Upper lobe of left lung (tissue), 6 donors: Measurements from ENCODE around the gene DNAH1. TPM values are rescaled to one million over a fixed set of nuclear protein-coding genes. Genes with fewer than 3 reads are reported as not detected.

ENCODE experiments used
- ATAC-seq, 2 donors: fragments of 200-7000 bp; cut with Tn5 transposase; one replicate each; pipeline ENCODE4 v1.9.1; 2022; ENCODE audit warnings: mild to moderate bottlenecking in 2 of 2, moderate library complexity in 2 of 2; ENCODE audit not compliant: low FRiP score in 2 of 2
- DNase-seq, 2 donors: peaks; one replicate each; pipeline ENCODE4 v3.0.0-alpha.2; 2019 to 2020
- H3K27ac ChIP-seq, 4 donors: fragments of 200-600 bp; sonication (generic); one replicate each; pipeline ENCODE4 v1.5.1; 2016 to 2019
- H3K27me3 ChIP-seq, 4 donors: fragments of 200-600 bp; sonication (generic); one replicate each; pipeline ENCODE4 v1.5.1; 2017 to 2019
- H3K36me3 ChIP-seq, 4 donors: fragments of 200-600 bp; sonication (generic); one replicate each; pipeline ENCODE4 v1.5.1; 2016 to 2019
- H3K4me1 ChIP-seq, 4 donors: fragments of 200-600 bp; sonication (generic); one replicate each; pipeline ENCODE4 v1.5.1; 2018 to 2019
- H3K4me3 ChIP-seq, 4 donors: fragments of 200-600 bp; sonication (generic); one replicate each; pipeline ENCODE4 v1.5.1; 2017 to 2019; ENCODE audit warnings: mild to moderate bottlenecking in 2 of 4, moderate library complexity in 1 of 4
- H3K9me3 ChIP-seq, 4 donors: fragments of 200-600 bp; sonication (generic); one replicate each; pipeline ENCODE4 v1.5.1; 2018 to 2019
- EP300 ChIP-seq, 4 donors: sonication (generic); formaldehyde crosslinking; IDR thresholded peaks; one replicate each; pipeline ENCODE4 v1.5.1; 2017; ENCODE audit warnings: antibody characterized with exemption in 4 of 4, control low read depth in 2 of 4
- POLR2A ChIP-seq, 4 donors: fragments of 450-650 bp; IDR thresholded peaks; one replicate each; pipeline ENCODE4 v1.5.1; 2016 to 2017; ENCODE audit warnings: antibody characterized with exemption in 4 of 4, mild to moderate bottlenecking in 2 of 4
- POLR2AphosphoS5 ChIP-seq, 2 donors: sonication (generic); formaldehyde crosslinking; IDR thresholded peaks; one replicate each; pipeline ENCODE4 v1.5.1; 2017; ENCODE audit warnings: antibody characterized with exemption in 2 of 2
- WGBS, 2 donors: methylation state at CpG; one replicate each; pipeline ENCODE4 v1.1.5; 2017 to 2018; 5-methylcytosine and 5-hydroxymethylcytosine counted together
- total RNA-seq, 6 donors: library from RNA; depleted of rRNA in 4 of 6; stranded (reverse); fragments of >200 nt in 4 of 6; gene quantifications; one replicate each; pipeline versions ENCODE4 v1.1.0 to v1.2.1, GENCODE V29; 2016 to 2021
- TF ChIP-seq, protein P1 (sequence below), 6 experiments: fragments of 450-650 bp in 4 of 6; fragments of 200-600 bp in 2 of 6; sonication (generic) in 2 of 6; IDR thresholded peaks; one replicate each; pipeline ENCODE4 v1.5.1; 2016 to 2019; ENCODE audit warnings: antibody characterized with exemption in 6 of 6
- donor health status: DM: no; HTN: no; CAD: no; lungs with moderate emphysema.
- donor health status: DM: no; HTN: yes; CAD: no; lungs with severe emphysema.

The DNAH1 gene
- total RNA-seq, 6 donors from 2014 or later = 10.8 to 67.1 (median 22.4) TPM

DNA sequence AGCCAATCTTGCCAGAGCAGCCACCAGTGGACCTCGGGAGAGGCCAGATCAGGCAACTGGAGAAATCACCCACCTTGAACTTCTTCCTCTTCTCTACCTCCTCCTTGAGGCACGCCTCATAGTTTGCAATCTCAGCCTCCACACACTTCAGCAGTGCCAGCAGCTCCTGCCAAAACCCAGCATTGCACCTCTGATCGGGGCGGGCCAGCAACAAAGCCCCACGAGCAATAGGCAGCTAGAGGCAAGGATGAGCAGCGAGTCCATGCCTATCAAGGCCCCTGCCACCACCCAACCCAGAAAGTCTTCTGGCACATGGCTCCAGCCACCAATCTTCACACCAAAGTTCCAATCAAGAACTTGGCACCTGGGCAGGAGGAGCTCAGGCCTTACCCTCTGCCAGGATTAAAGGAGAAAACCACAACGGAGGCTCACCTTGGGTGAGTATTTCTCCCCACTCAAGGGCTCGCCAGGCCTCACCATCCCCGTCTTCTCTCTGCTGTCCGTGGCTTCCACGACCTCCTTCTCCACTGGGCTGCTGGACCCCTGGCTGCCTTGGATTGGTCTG is 86.7 kb downstream of the DNAH1 start:
- Histone ChIP-seq H3K4me1 (peaks cover 0 to 3% (median 1%) of the 10 kb centered on the region in 4 donors), H3K36me3 (peaks cover 19 to 90% (median 80%) of the 10 kb centered on the region in 4 donors), H3K27me3 (no peaks in the 10 kb centered on the region), H3K9me3 (no peaks in the 10 kb centered on the region), H3K27ac (no peak overlapping the region), H3K4me3 (no peak overlapping the region)
- WGBS, 2 donors = 86 to 96% methylated on average over 10 to 11 of the region's 11 CpGs
- DNase-seq (no peak), ATAC-seq (no peak)
- TF ChIP-seq EP300 (IDR thresholded peaks at IDR 0.05) (no peak), POLR2A (IDR thresholded peaks at IDR 0.05) (no peak), POLR2AphosphoS5 (IDR thresholded peaks at IDR 0.05) (no peak)
- TF ChIP-seq, protein P1, sequence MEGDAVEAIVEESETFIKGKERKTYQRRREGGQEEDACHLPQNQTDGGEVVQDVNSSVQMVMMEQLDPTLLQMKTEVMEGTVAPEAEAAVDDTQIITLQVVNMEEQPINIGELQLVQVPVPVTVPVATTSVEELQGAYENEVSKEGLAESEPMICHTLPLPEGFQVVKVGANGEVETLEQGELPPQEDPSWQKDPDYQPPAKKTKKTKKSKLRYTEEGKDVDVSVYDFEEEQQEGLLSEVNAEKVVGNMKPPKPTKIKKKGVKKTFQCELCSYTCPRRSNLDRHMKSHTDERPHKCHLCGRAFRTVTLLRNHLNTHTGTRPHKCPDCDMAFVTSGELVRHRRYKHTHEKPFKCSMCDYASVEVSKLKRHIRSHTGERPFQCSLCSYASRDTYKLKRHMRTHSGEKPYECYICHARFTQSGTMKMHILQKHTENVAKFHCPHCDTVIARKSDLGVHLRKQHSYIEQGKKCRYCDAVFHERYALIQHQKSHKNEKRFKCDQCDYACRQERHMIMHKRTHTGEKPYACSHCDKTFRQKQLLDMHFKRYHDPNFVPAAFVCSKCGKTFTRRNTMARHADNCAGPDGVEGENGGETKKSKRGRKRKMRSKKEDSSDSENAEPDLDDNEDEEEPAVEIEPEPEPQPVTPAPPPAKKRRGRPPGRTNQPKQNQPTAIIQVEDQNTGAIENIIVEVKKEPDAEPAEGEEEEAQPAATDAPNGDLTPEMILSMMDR (IDR thresholded peaks at IDR 0.05) = no peak

DNA sequence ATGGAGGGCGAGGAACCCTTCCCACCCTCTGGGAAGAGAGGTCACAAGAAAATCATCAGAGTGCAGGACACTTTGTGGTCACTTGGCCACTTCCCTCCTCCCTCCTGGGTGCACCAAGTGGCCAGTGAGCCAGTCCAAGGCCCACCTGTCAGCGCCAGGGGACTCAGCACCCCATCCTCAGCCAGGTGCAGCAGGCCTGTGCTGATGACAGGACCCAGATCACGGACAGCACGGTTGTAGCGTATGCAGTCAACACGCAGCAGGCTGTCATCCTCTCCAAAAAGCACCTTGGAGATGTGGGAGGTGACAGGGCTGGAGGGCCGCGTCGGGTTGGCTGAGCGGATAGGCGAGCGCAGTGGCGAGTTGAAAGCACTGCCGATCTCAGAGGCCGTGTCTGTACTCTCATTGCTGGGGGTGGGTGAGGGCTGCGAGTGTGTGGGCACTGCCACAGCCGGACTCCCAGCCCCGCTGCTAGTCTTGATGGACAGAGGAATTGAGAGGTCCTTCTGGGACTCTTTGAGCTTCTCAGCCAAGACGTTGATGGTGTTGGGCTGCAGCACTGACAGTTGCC is 87.2 kb downstream of the DNAH1 start:
- H3K4me1 ChIP-seq = peaks cover 5 to 8% (median 7%) of the 10 kb centered on the region in 4 donors
- no peak overlapping the region for H3K4me3 ChIP-seq
- H3K27me3 ChIP-seq = no peaks in the 10 kb centered on the region
- DNase-seq (no peak), ATAC-seq (no peak)
- TF ChIP-seq, protein P1 (IDR thresholded peaks at IDR 0.05) = no peak
- no peak for TF ChIP-seq EP300 (IDR thresholded peaks at IDR 0.05)
- no peak for TF ChIP-seq POLR2AphosphoS5 (IDR thresholded peaks at IDR 0.05)
- no peak for TF ChIP-seq POLR2A (IDR thresholded peaks at IDR 0.05)
- no peaks in the 10 kb centered on the region for H3K9me3 ChIP-seq
- H3K36me3 ChIP-seq = peaks cover 19 to 96% (median 82%) of the 10 kb centered on the region in 4 donors
- H3K27ac ChIP-seq = no peak overlapping the region
- WGBS, 2 donors = 93 to 96% methylated on average over 19 of the region's 19 CpGs

DNA sequence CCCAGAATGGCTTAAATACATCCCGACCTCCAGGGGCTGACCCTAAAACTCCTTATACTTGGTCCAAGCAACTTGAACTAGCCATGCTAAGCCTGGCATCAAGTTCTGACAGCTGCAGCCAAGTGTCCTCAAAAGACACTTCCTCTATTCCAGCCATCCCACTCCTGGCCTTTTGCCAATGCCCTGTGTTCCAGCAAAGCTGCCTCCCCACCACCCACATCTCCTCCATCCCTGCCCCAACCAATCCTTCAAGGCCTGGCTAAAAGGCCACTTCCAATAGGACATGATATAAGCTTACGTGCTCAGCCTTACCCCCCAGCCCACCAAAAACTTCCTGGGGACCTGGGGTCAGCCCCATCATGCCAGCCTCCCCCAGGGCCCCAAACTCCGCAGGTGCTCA is 87.8 kb downstream of the DNAH1 start:
- H3K27ac ChIP-seq = no peak overlapping the region
- no peaks in the 10 kb centered on the region for H3K9me3 ChIP-seq
- WGBS, 2 donors = 84 to 100% methylated on average over 1 to 3 of the region's 3 CpGs
- H3K27me3 ChIP-seq = no peaks in the 10 kb centered on the region
- DNase-seq (no peak), ATAC-seq (no peak)
- H3K36me3 ChIP-seq = peaks cover 19 to 96% (median 80%) of the 10 kb centered on the region in 4 donors
- H3K4me1 ChIP-seq = peaks cover 11 to 14% (median 13%) of the 10 kb centered on the region in 4 donors
- TF ChIP-seq POLR2AphosphoS5 (IDR thresholded peaks at IDR 0.05) = no peak
- TF ChIP-seq EP300 (IDR thresholded peaks at IDR 0.05) = no peak
- TF ChIP-seq, protein P1 (IDR thresholded peaks at IDR 0.05) = no peak
- TF ChIP-seq POLR2A (IDR thresholded peaks at IDR 0.05) = no peak
- no peak overlapping the region for H3K4me3 ChIP-seq

DNA sequence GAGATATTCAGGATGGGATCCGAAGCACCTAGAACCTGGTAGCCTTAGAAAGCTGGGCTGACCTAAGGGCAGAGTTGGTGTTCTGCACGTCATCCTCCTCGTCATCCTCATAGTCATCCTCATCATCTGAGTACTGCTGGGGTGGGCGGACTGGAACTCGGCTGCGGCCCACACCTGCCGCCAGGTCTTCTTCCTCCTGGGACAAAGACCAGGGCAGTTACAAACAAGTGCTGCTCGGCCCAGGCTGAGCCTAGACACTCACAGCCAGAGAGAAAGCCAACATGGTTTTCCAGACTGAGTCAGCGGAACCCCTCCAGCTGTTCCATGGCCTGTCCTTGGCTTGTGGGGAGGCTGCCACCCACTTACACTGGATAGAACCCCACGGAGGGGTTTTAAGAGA is 88.3 kb downstream of the DNAH1 start:
- WGBS, 2 donors = 94 to 98% methylated on average over 9 to 10 of the region's 10 CpGs
- Histone ChIP-seq H3K9me3 (no peaks in the 10 kb centered on the region), H3K4me1 (peaks cover 14 to 18% (median 17%) of the 10 kb centered on the region in 4 donors), H3K27ac (no peak overlapping the region), H3K4me3 (no peak overlapping the region), H3K36me3 (peaks cover 19 to 93% (median 79%) of the 10 kb centered on the region in 4 donors), H3K27me3 (no peaks in the 10 kb centered on the region)
- TF ChIP-seq POLR2A (IDR thresholded peaks at IDR 0.05) (no peak), POLR2AphosphoS5 (IDR thresholded peaks at IDR 0.05) (no peak), EP300 (IDR thresholded peaks at IDR 0.05) (no peak)
- TF ChIP-seq, protein P1 (IDR thresholded peaks at IDR 0.05) = no peak
- DNase-seq (no peak), ATAC-seq (no peak)
